Activated naive CD4-positive, alpha-beta T cell treated with Interleukin-2 at 50 U/mL for 16 hours (primary cell): ENCODE measurements around the gene SLC26A1.

Source experiments
- DNase-seq: peaks from one replicate; pipeline ENCODE4 v3.0.0-alpha.2; 2020

SLC26A1 gene

GRCh38 chr4:963276-964225 lies 29.7 kb downstream of the SLC26A1 start:
- no peak for DNase-seq

- DNase-seq, result no peak
These were observed 30.7 kb downstream of the SLC26A1 start for GRCh38 chr4:962231-963208.

GRCh38 chr4:961351-962230 lies 31.6 kb downstream of the SLC26A1 start:
- DNase-seq, result no peak

- no peak for DNase-seq
These were observed 32.4 kb downstream of the SLC26A1 start for GRCh38 chr4:960636-961350.

GRCh38 chr4:960140-960635 lies 33.0 kb downstream of the SLC26A1 start:
- no peak for DNase-seq

- no peak for DNase-seq
These were observed 33.7 kb downstream of the SLC26A1 start for GRCh38 chr4:959338-960139.

- no peak for DNase-seq
These were observed 34.4 kb downstream of the SLC26A1 start for GRCh38 chr4:958696-959337.

- DNase-seq, result no peak
These were observed 34.9 kb downstream of the SLC26A1 start for GRCh38 chr4:958314-958665.

- no peak for DNase-seq
These were observed 35.5 kb downstream of the SLC26A1 start for GRCh38 chr4:957581-958313.

- no peak for DNase-seq
These were observed 36.0 kb downstream of the SLC26A1 start for GRCh38 chr4:957231-957580.

- DNase-seq, result no peak
These were observed 36.5 kb downstream of the SLC26A1 start for GRCh38 chr4:956531-957230.

- DNase-seq, result no peak
These were observed 37.2 kb downstream of the SLC26A1 start for GRCh38 chr4:955931-956381.

- DNase-seq, result no peak
These were observed 37.9 kb downstream of the SLC26A1 start for GRCh38 chr4:955161-955921.

GRCh38 chr4:954211-955020 lies 38.8 kb downstream of the SLC26A1 start:
- no peak for DNase-seq

- DNase-seq, result no peak
These were observed 39.7 kb downstream of the SLC26A1 start for GRCh38 chr4:953574-953915.

- DNase-seq, result no peak
These were observed 40.2 kb downstream of the SLC26A1 start for GRCh38 chr4:952881-953573.
